Limb (tissue), 2 donors: Measurements from ENCODE around the gene UBC.
"Not testable (repeated sequence)": the region's sequence is repeated elsewhere in the genome, so short reads cannot be mapped to it uniquely, and the experiment has no call there.

Source experiments
- DNase-seq, 2 donors: peaks; one replicate each; pipeline ENCODE4 v3.0.0-alpha.2; 2016; ENCODE audit errors: extremely low spot score in 2 of 2

Gene UBC

GRCh38 chr12:124884587-124885438 is 29.6 kb downstream of the UBC start:
- DNase-seq: no peak

- no peak for DNase-seq
These were observed 31.0 kb downstream of the UBC start for GRCh38 chr12:124883263-124884130.

GRCh38 chr12:124881123-124881522 is 33.3 kb downstream of the UBC start:
- no peak for DNase-seq

GRCh38 chr12:124880335-124880734 is 34.1 kb downstream of the UBC start:
- not testable (repeated sequence) for DNase-seq

- DNase-seq: no peak
These were observed 35.5 kb downstream of the UBC start for GRCh38 chr12:124878795-124879516.

GRCh38 chr12:124877423-124877822 is 37.0 kb downstream of the UBC start:
- DNase-seq: no peak

- DNase-seq: no peak
These were observed 38.3 kb downstream of the UBC start for GRCh38 chr12:124876171-124876570.

- no peak for DNase-seq
These were observed 38.7 kb downstream of the UBC start for GRCh38 chr12:124875803-124876132.

GRCh38 chr12:124874988-124875802 is 39.3 kb downstream of the UBC start:
- DNase-seq: no peak

GRCh38 chr12:124874188-124874587 is 40.3 kb downstream of the UBC start:
- DNase-seq: no peak

GRCh38 chr12:124872068-124872719 is 42.3 kb downstream of the UBC start:
- DNase-seq: no peak

GRCh38 chr12:124871297-124871696 is 43.2 kb downstream of the UBC start:
- no peak for DNase-seq

- DNase-seq: no peak
These were observed 43.9 kb downstream of the UBC start for GRCh38 chr12:124870515-124870914.

GRCh38 chr12:124869059-124869665 is 45.3 kb downstream of the UBC start:
- no peak for DNase-seq

- no peak for DNase-seq
These were observed 46.0 kb downstream of the UBC start for GRCh38 chr12:124868252-124869058.

- DNase-seq: no peak
These were observed 47.0 kb downstream of the UBC start for GRCh38 chr12:124867401-124867930.

- no peak for DNase-seq
These were observed 47.5 kb downstream of the UBC start for GRCh38 chr12:124866883-124867400.

- DNase-seq: no peak
These were observed 48.1 kb downstream of the UBC start for GRCh38 chr12:124866195-124866882.
